Mesodermal cell (in vitro differentiated cells): Measurements from ENCODE around the gene EPHB2.
"Not testable (repeated sequence)": the region's sequence is repeated elsewhere in the genome, so short reads cannot be mapped to it uniquely, and the experiment has no call there.

Experiments
- H3K27ac ChIP-seq: 2 replicates; pipeline ENCODE4 v1.7.0; 2013; ENCODE audit warnings: mild to moderate bottlenecking, low read depth, low read length, moderate library complexity; ENCODE audit not compliant: severe bottlenecking
- H3K36me3 ChIP-seq: 2 replicates; pipeline ENCODE4 v1.7.1; 2013; ENCODE audit warnings: mild to moderate bottlenecking, low read length, moderate library complexity; ENCODE audit not compliant: control insufficient read depth, insufficient read depth
- H3K4me1 ChIP-seq: one replicate; pipeline ENCODE4 v1.7.1; 2013; ENCODE audit warnings: mild to moderate bottlenecking, low read length; ENCODE audit not compliant: insufficient read depth, control insufficient read depth, poor library complexity, severe bottlenecking
- H3K4me3 ChIP-seq: 2 replicates; pipeline ENCODE4 v1.7.0; 2013; ENCODE audit warnings: low read length, control low read depth, mild to moderate bottlenecking; ENCODE audit not compliant: insufficient read depth, poor library complexity, severe bottlenecking; ENCODE audit errors: extremely low read depth
- H3K9me3 ChIP-seq: 2 replicates; pipeline ENCODE4 v1.7.1; 2013; ENCODE audit warnings: mild to moderate bottlenecking, low read length, moderate library complexity; ENCODE audit not compliant: control insufficient read depth
- WGBS, 2 experiments: methylation state at CpG; one replicate each; pipeline ENCODE4 v1.1.5; 2013; ENCODE audit warnings: missing lambda C conversion rate in 2 of 2; ENCODE audit not compliant: insufficient coverage in 2 of 2; 5-methylcytosine and 5-hydroxymethylcytosine counted together

Gene EPHB2

DNA sequence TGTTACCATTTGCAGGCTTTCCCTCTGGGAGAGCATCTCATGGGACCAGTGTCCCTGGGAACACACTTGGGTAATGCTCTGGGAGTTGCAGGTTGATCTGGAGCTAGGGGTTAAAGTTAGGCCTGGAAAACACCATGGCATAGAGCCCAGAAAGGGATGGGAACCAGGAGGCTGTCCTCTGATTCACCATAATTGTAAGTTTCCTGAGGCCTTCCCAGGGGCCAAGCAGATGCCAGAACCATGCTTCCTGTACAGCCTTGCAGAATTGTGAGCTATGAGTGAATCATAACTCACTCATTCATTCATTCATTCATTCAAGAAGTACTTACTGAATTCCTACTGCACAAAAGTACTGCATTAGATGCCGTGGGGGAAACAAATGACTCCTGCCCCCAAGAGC lies 212.0 kb downstream of the EPHB2 start:
- 88 to 100% methylated on average over 1 of the region's 1 CpG for WGBS, 2 experiments
- H3K27ac ChIP-seq = no peak overlapping the region
- peaks cover 7% of the 10 kb centered on the region for H3K4me1 ChIP-seq
- H3K4me3 ChIP-seq = no peak overlapping the region
- H3K9me3 ChIP-seq = peaks cover 6% of the 10 kb centered on the region
- H3K36me3 ChIP-seq = no peaks in the 10 kb centered on the region

DNA sequence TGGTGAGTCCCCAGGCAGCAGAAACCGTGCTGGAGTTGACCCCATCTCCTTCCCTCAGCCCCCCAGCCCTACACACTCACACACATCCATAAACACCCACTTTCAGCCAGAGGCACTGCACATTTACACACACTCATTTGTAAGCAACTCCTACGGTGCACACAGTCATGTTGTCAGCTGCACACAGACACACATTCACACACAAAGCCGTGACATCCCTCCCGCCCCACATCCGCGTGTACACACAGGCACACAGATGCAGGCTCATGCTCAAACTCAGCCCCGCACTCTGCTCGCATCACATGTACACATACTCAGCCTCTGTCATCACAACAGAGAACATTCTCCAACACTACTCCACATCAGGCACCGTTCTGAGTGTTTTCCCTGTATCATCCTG lies 214.5 kb downstream of the EPHB2 start:
- H3K4me3 ChIP-seq = no peak overlapping the region

DNA sequence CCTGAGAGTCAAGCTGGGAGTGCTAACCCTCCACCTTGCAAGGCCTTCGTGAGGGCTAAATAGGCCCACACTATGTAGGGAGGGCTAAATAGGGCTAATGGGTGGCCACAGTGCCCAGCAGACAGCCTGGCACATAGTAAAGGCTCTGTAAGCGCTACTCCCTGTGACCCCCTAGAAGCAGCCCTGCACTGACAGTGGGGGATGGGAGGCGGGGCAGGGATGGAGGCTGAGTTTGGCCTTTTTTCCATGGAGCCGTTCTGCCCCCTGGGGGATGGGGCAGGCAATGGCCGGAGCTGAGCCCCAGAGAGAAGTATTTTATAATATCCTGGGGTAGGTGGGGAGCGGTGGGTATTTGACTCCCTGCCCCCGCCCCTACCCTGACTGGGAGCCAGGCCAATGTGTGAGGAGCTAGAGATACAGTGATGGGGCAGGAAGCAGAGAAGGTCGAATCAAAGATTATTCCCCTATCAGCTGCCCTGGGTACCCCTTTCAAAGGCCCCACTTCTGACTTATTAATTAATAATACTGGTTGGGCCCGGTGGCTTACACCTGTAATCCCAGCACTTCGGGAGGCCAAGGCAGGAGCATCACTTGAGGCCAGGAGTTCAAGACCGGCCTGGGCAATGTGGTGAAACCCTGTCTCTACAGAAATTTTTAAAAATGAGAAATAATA lies 219.7 kb downstream of the EPHB2 start:
- WGBS, 2 experiments = 41 to 46% methylated on average over 6 to 7 of the region's 11 CpGs
- Histone ChIP-seq H3K27ac (no peak overlapping the region), H3K9me3 (no peaks in the 10 kb centered on the region), H3K4me1 (no peaks in the 10 kb centered on the region), H3K4me3 (no peak overlapping the region), H3K36me3 (no peaks in the 10 kb centered on the region)

More for the DNA sequence above, 214.5 kb downstream of the EPHB2 start:
- H3K9me3 ChIP-seq = peaks cover 6% of the 10 kb centered on the region
- 94 to 95% methylated on average over 8 of the region's 9 CpGs for whole genome bisulfite sequencing, 2 experiments
- no peaks in the 10 kb centered on the region for H3K36me3 ChIP-seq
- peaks cover 6% of the 10 kb centered on the region for H3K4me1 ChIP-seq
- no peak overlapping the region for H3K27ac ChIP-seq

DNA sequence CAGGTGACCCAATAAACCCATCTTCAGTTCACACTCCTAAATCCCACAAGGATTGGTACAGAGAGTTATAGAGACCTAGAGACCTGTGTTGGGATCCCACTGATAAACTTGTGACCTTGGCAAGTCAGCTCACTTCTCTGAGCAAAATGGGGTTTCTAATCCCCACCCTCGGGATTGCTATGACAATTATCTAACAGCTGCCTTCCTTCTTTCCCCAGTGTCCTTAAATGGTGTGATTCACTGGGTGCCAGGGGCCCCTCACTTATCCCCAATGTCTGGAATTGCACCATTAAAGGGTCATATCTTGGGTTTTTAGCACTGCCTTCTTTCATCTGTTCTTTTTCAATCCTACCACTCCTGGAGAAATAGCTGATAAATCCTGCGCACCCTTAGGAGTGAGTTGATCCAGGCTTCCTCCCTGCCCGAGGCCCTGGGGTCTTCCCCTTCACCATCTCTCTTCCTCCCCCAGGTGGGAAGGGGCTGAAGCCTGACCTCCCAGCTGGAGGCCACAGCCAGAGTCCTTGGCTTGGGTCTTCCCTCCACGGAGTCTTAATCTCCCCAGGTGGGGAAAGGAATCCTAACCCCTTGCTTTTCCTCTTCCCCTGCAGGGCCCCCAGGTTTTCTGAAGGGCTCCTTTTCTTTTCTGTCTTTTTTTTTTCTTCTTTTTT lies 222.3 kb downstream of the EPHB2 start:
- 73 to 84% methylated on average over 4 of the region's 4 CpGs for WGBS, 2 experiments
- no peaks in the 10 kb centered on the region for H3K9me3 ChIP-seq
- no peaks in the 10 kb centered on the region for H3K4me1 ChIP-seq
- no peaks in the 10 kb centered on the region for H3K36me3 ChIP-seq
- H3K4me3 ChIP-seq = no peak overlapping the region
- H3K27ac ChIP-seq = no peak overlapping the region

DNA sequence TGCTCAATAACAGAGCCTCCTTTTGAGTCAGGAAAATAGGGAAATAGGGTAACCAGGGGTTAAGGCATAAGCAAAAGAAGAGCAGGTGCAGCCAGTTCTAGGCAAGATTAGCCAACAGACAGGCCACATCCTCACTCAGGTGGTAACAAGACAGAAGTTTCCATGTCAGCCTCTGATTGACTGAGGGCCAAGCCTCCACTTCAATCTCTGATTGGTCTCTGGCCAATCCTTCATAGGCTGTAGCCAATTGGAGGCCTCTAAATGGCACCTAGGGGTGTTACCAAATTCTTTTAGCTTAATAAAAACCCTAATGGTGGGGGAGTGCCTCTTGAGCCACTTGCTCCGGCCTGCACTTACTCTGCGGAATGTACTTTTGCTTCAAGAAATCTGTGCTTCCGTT lies 224.8 kb downstream of the EPHB2 start:
- 97 to 100% methylated on average over 3 of the region's 3 CpGs for WGBS, 2 experiments
- Histone ChIP-seq H3K4me3 (no peak overlapping the region), H3K9me3 (no peaks in the 10 kb centered on the region), H3K4me1 (no peaks in the 10 kb centered on the region), H3K27ac (no peak overlapping the region), H3K36me3 (no peaks in the 10 kb centered on the region)

DNA sequence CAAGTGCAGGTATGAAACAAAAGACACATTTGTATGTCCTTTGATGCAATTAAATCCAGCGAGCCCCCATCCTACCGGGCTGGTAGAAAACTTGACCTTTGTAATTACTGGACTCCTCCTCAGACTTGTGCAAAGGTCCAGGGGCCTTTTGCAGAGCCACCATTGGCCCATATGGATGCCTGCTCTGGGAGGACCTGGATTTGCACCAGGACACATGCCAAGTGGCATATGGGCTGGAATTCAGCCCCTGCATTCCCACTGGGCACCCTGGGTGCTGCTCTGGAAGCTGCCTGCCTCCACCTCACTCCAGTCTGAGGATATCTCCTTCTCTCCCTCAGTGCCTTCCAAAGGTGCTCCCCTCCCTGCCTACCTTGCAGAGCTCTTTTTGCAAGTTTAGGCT lies 226.0 kb downstream of the EPHB2 start:
- Histone ChIP-seq H3K27ac (no peak overlapping the region), H3K4me3 (no peak overlapping the region), H3K4me1 (no peaks in the 10 kb centered on the region), H3K36me3 (no peaks in the 10 kb centered on the region), H3K9me3 (no peaks in the 10 kb centered on the region)
- 82% methylated on average over 1 of the region's 2 CpGs; no CpG with 5 or more reads in 1 of the 2 experiments for WGBS, 2 experiments

DNA sequence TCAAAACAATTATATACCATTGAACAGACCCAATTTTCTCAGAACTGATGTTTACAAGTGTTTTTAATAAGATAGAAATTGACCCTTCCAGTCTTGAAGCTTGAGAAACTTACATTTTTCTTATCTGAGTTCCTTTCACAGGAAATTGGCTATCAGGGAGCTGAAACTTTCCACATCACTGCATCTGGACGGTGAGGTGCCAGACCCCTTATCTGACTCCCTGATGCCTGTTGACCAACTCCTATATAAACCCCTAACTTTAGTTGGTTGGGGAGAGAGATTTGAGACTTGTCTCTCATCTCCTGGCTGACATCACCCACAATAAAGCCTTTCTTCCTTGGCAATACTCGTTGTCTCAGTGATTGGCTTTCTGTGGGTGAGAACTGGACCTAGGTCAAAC lies 230.6 kb downstream of the EPHB2 start:
- Histone ChIP-seq H3K27ac (no peak overlapping the region), H3K4me1 (no peaks in the 10 kb centered on the region), H3K36me3 (no peaks in the 10 kb centered on the region), H3K4me3 (no peak overlapping the region), H3K9me3 (no peaks in the 10 kb centered on the region)
- 86% methylated on average over 1 of the region's 2 CpGs; no CpG with 5 or more reads in 1 of the 2 experiments for WGBS, 2 experiments

DNA sequence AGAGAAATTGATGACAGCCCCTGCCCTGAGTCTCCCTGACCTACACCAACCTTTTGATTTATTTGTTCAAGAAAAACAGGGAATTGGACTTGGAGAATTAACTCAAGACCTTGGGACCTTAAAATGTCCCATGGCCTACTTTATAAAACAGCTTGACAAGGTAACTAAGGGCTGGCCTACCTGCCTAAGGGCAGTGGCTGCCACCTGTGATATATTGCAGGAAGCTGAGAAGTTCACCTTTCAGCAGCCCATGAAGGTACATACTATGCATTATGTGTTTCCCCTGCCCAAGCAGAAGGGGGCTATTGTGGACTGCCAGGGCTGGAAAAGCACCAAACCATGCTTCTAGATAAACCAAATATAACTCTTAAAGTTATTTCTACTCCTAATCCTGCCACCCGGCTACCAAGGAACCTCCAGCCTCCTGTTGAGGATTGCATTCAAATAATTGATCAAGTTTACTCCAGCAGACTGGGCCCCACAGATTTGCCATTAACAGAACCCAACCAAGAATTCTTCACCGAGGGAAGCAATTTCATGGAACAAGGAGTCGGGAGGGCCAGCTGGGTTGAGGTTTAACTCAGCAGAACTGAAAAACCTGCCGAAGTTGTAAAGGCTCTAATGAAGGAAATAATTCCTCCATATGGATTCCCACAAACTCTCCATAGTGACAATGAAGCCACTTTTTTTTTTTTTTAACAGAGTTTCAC lies 233.9 kb downstream of the EPHB2 start:
- Histone ChIP-seq H3K36me3 (no peaks in the 10 kb centered on the region), H3K4me1 (no peaks in the 10 kb centered on the region), H3K4me3 (no peak overlapping the region), H3K9me3 (no peaks in the 10 kb centered on the region), H3K27ac (no peak overlapping the region)
- 71 to 87% methylated on average over 1 to 4 of the region's 4 CpGs for WGBS, 2 experiments

DNA sequence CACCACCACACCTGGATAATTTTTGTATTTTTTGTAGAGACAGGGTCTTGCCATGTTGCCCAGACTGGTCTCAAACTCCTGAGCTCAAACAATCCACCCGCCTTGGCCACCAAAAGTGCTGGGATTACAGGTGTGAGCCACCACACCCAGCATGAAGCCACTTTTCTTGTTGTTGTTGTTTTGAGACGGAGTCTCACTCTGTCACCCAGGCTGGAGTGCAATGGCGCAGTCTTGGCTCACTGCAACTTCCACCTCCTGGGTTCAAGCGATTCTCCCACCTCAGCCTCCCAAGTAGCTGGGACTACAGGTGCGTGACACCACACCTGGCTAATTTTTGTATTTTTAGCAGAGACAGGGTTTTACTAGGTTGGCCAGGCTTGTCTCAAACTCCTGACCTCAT lies 234.5 kb downstream of the EPHB2 start:
- H3K27ac ChIP-seq, H3K4me3 ChIP-seq, H3K36me3 ChIP-seq, H3K9me3 ChIP-seq, H3K4me1 ChIP-seq: not testable (repeated sequence)
- 96 to 100% methylated on average over 2 to 5 of the region's 5 CpGs for WGBS, 2 experiments

DNA sequence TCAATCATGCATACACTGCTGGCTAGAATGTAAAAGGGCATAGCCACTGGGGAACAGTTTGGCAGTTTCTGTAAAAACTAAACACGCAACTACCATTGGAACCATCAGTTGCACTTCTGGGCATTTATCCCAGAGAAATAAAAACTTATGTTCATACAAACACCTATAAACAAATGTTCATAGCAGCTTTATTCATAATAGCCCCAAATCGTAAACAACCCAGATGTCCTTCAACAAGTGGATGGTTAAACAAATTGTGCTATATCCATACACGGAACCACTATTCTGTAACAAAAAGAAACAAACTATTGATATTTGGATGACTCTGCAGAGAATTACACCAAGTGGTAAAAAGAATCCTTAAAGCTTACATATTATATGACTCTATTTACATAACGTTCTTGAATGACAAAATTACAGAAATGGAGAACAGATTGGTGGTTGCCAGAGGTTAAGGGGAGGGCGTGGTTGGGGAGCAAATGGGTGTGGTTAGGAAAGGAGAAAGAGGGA lies 239.2 kb downstream of the EPHB2 start:
- Histone ChIP-seq H3K27ac (no peak overlapping the region), H3K36me3 (no peaks in the 10 kb centered on the region), H3K4me1 (no peaks in the 10 kb centered on the region), H3K4me3 (no peak overlapping the region), H3K9me3 (no peaks in the 10 kb centered on the region)
- 81 to 100% methylated on average over 1 to 2 of the region's 5 CpGs for WGBS, 2 experiments
